ENCODE results near the gene ADAM12. TPM values are rescaled to one million over a fixed set of nuclear protein-coding genes. Genes with fewer than 3 reads are reported as not detected.

The ADAM12 gene
- total RNA-seq, 1 donor from 2014 or later: 8.0 TPM

- Histone ChIP-seq H3K36me3 (no peaks in the 10 kb centered on the region), H2AFZ (replicated peaks) (peak overlapping the region; percentile 4), H3K4me3 (no peak overlapping the region), H3K79me2 (ENCODE audit: low read depth) (no peaks in the 10 kb centered on the region), H3K9me3 (ENCODE audit: low read depth) (no peaks in the 10 kb centered on the region), H3K27me3 (no peaks in the 10 kb centered on the region), H4K20me1 (ENCODE audit: low read depth) (no peaks in the 10 kb centered on the region), H3K4me2 (no peak overlapping the region), H3K27ac (no peak overlapping the region), H3K9ac (no peak overlapping the region), H3F3A (ENCODE audit: low read depth) (no peaks in the 10 kb centered on the region), H3K4me1 (no peaks in the 10 kb centered on the region)
- Mint-ChIP-seq H3K36me3 (no peaks in the 10 kb centered on the region), H3K27me3 (ENCODE audit: insufficient read depth, low read depth) (peaks cover 3% of the 10 kb centered on the region), H3K9me3 (no peaks in the 10 kb centered on the region), H3K4me1 (no peaks in the 10 kb centered on the region), H3K27ac (no peak overlapping the region), H3K4me3 (no peak overlapping the region)
- TF ChIP-seq EZH2 (IDR thresholded peaks at IDR 0.05) (no peak), EZH2phosphoT487 (IDR thresholded peaks at IDR 0.05) (no peak), CTCF (IDR thresholded peaks at IDR 0.05) (no peak)
- DNase-seq (ENCODE audit: low spot score): no peak
Observed at GRCh38 chr10:126201603-126202002, 186.7 kb downstream of the ADAM12 start.

GRCh38 chr10:126199221-126199998 is 188.9 kb downstream of the ADAM12 start:
- Mint-ChIP-seq H3K4me3 (no peak overlapping the region), H3K27me3 (ENCODE audit: insufficient read depth, low read depth) (peaks cover 3% of the 10 kb centered on the region), H3K36me3 (no peaks in the 10 kb centered on the region), H3K27ac (no peak overlapping the region), H3K9me3 (no peaks in the 10 kb centered on the region), H3K4me1 (no peaks in the 10 kb centered on the region)
- Histone ChIP-seq H2AFZ (replicated peaks) (no peak overlapping the region), H3K9ac (no peak overlapping the region), H3K4me1 (no peaks in the 10 kb centered on the region), H3F3A (ENCODE audit: low read depth) (no peaks in the 10 kb centered on the region), H3K4me3 (no peak overlapping the region), H3K27ac (no peak overlapping the region), H3K36me3 (no peaks in the 10 kb centered on the region), H4K20me1 (ENCODE audit: low read depth) (no peaks in the 10 kb centered on the region), H3K27me3 (no peaks in the 10 kb centered on the region), H3K9me3 (ENCODE audit: low read depth) (no peaks in the 10 kb centered on the region), H3K79me2 (ENCODE audit: low read depth) (no peaks in the 10 kb centered on the region), H3K4me2 (no peak overlapping the region)
- no peak for TF ChIP-seq EZH2 (IDR thresholded peaks at IDR 0.05)
- no peak for TF ChIP-seq CTCF (IDR thresholded peaks at IDR 0.05)
- TF ChIP-seq EZH2phosphoT487 (IDR thresholded peaks at IDR 0.05): no peak
- DNase-seq (ENCODE audit: low spot score): no peak

- H4K20me1 ChIP-seq (ENCODE audit: low read depth): no peaks in the 10 kb centered on the region
- no peak for TF ChIP-seq EZH2phosphoT487 (IDR thresholded peaks at IDR 0.05)
- TF ChIP-seq CTCF (IDR thresholded peaks at IDR 0.05): no peak
- no peak for TF ChIP-seq EZH2 (IDR thresholded peaks at IDR 0.05)
- no peaks in the 10 kb centered on the region for H3K9me3 Mint-ChIP-seq
- H3K9ac ChIP-seq: no peak overlapping the region
- H3K36me3 Mint-ChIP-seq: no peaks in the 10 kb centered on the region
- H3K79me2 ChIP-seq (ENCODE audit: low read depth): no peaks in the 10 kb centered on the region
- H3K4me3 Mint-ChIP-seq: no peak overlapping the region
- no peak overlapping the region for H3K27ac Mint-ChIP-seq
- H3K9me3 ChIP-seq (ENCODE audit: low read depth): no peaks in the 10 kb centered on the region
- peaks cover 3% of the 10 kb centered on the region for H3K27me3 Mint-ChIP-seq (ENCODE audit: insufficient read depth, low read depth)
- H3K4me3 ChIP-seq: no peak overlapping the region
- H3K4me1 Mint-ChIP-seq: no peaks in the 10 kb centered on the region
- H3K36me3 ChIP-seq: no peaks in the 10 kb centered on the region
- H3F3A ChIP-seq (ENCODE audit: low read depth): no peaks in the 10 kb centered on the region
- H3K4me2 ChIP-seq: no peak overlapping the region
- no peaks in the 10 kb centered on the region for H3K4me1 ChIP-seq
- H2AFZ ChIP-seq (replicated peaks): no peak overlapping the region
- no peak overlapping the region for H3K27ac ChIP-seq
- no peak for DNase-seq (ENCODE audit: low spot score)
- H3K27me3 ChIP-seq: no peaks in the 10 kb centered on the region
Observed at GRCh38 chr10:126198681-126199080, 189.6 kb downstream of the ADAM12 start.
